ENCODE measurements around the gene BPNT1. TPM values are rescaled to one million over a fixed set of nuclear protein-coding genes. Genes with fewer than 3 reads are reported as not detected.
"Not testable (repeated sequence)": the region's sequence is repeated elsewhere in the genome, so short reads cannot be mapped to it uniquely, and the experiment has no call there.

Gene BPNT1
- total RNA-seq, 3 donors from 2014 or later = 39.6 to 87.1 (median 62.4) TPM

DNA sequence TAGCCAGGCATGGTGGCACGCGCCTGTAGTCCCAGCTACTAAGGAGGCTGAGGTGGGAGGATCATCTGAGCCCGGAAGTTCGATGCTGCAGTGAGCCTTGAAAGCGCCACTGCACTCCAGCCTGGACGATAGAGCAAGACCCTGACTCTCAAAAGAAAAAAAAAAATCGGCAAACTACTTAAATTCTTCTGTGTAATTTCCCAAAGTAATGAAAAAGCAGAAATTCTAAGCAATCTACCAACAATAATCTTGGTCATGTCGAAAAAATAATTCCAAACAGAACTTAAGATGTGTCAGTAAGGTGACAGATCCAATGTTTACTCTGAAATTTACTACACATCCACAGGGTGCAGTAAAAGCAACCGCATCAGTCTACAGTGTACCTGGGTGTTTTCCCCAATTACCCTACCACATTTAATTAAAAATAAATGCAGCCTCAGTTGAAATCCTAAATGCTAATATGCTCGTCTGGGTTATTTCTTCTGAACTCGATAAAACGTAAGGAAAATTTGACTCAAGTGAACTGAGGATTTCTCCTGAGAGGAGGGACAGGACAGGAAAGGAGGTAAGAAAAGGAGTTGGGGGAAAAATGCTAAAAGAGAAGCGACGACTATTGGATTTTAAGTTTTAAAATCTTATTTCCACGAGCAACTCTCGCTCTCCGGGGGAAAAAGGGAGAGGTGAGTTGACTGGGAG, 44.1 kb downstream of the BPNT1 start:
- intact Hi-C loops (cut with DNase I, micrococcal nuclease) = loop anchor here in 1 of 2 donors (2.0 kb wide), 1 partner anchor 49 kb away; the partner anchor contains the start of gene IARS2

GRCh38 chr1:220044678-220045355, 44.8 kb downstream of the BPNT1 start:
- Histone ChIP-seq H3K36me3 (ENCODE audit: low read depth) (no peaks in the 10 kb centered on the region), H3K4me1 (ENCODE audit: low read depth) (peaks cover 18% of the 10 kb centered on the region), H3K9me3 (no peaks in the 10 kb centered on the region), H3K4me3 (no peak overlapping the region)
- intact Hi-C loops (cut with DNase I, micrococcal nuclease) = no loop called here
- DNase-seq (no peak), ATAC-seq (no peak)
- TF ChIP-seq CTCF (IDR thresholded peaks at IDR 0.05) = no peak

More for the DNA sequence above, 44.1 kb downstream of the BPNT1 start:
- H3K4me1 ChIP-seq (ENCODE audit: low read depth) = peaks cover 18% of the 10 kb centered on the region
- no peaks in the 10 kb centered on the region for H3K9me3 ChIP-seq
- no peaks in the 10 kb centered on the region for H3K36me3 ChIP-seq (ENCODE audit: low read depth)
- no peak for TF ChIP-seq CTCF (IDR thresholded peaks at IDR 0.05)
- ATAC-seq = peak; percentile 32
- peak in 2 of 3 donors; percentile 15 to 30 for DNase-seq
- peak overlapping the region; percentile 51 for H3K4me3 ChIP-seq

GRCh38 chr1:220043646-220044045, 45.9 kb downstream of the BPNT1 start:
- no peaks in the 10 kb centered on the region for H3K36me3 ChIP-seq (ENCODE audit: low read depth)
- H3K9me3 ChIP-seq = no peaks in the 10 kb centered on the region
- no peak overlapping the region for H3K4me3 ChIP-seq
- intact Hi-C loops (cut with DNase I, micrococcal nuclease) = no loop called here
- ATAC-seq = no peak
- no peak for DNase-seq
- TF ChIP-seq CTCF (IDR thresholded peaks at IDR 0.05) = no peak
- H3K4me1 ChIP-seq (ENCODE audit: low read depth) = peaks cover 18% of the 10 kb centered on the region

DNA sequence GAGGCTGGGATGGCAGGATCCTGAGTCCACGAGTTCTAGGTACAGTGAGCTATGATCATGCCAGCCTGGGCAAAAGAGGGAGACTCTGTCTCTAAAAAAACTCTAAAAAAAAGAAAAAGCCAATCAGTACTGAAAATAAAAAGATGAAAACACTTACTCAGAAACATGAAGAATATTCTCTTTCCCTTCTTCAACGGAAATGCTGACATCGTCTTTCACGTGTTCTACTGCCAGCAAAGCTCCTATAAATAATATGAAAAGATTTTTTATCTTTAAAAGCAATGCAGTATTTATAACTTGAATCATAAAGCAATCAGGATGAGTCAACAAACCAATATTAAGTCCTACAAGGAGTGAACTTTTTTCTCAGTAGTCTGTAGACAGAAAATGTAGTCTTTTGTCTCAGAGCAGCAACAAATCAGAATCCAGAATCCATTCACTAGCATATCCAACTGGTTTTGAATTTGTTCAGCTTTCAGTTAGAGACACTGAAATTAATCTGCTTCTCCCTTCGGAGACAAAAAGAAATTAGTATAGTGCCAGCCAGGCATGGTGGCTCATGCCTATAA, 49.5 kb downstream of the BPNT1 start:
- ATAC-seq (no peak), DNase-seq (no peak)
- Histone ChIP-seq H3K36me3 (ENCODE audit: low read depth) (no peaks in the 10 kb centered on the region), H3K9me3 (no peaks in the 10 kb centered on the region), H3K4me1 (ENCODE audit: low read depth) (peaks cover 15% of the 10 kb centered on the region), H3K4me3 (no peak overlapping the region)
- intact Hi-C loops (cut with DNase I, micrococcal nuclease) = no loop called here
- TF ChIP-seq CTCF (IDR thresholded peaks at IDR 0.05) = no peak

DNA sequence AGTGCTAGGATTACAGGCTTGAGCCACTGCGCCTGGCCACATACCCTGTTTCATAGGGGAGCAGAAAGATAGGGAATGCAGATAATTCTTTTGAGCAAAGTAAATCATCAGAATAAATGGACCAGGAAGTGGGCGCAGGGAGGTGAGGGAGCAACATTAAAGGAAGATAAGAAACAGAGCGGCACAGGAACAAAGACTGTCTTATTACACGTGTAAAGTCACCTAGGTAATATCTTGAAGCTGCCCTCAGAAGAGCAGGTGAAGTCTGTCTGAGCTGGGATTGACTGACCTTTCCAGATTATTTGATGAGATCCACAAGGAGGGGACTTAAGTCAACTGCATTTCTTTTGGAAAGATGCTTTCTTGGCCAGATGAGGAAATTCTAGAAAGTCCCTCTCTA, 50.9 kb downstream of the BPNT1 start:
- no peak for DNase-seq
- H3K36me3 ChIP-seq (ENCODE audit: low read depth) = no peaks in the 10 kb centered on the region

DNA sequence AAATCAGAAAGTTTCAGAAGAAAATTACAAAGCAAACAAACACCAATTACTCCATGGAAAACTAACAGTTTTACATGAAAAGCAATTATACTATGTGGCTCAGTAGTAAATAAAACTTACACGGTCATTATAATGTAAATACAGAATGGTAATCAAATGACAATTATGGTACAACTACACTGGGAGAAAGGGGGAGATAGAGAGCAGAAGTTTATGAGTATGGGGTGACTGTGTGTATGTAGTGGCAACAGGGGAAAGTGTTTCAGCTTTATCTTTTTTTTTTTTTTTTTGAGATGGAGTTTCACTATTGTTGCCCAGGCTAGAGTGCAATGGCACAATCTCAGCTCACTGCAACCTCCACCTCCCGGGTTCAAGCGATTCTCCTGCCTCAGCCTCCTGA, 51.8 kb downstream of the BPNT1 start:
- DNase-seq; H3K4me1 ChIP-seq (ENCODE audit: low read depth); H3K4me3 ChIP-seq; intact Hi-C loops (cut with DNase I, micrococcal nuclease); H3K9me3 ChIP-seq; H3K36me3 ChIP-seq (ENCODE audit: low read depth): not testable (repeated sequence)
- ATAC-seq = peak; percentile 64

More for the DNA sequence above, 50.9 kb downstream of the BPNT1 start:
- H3K9me3 ChIP-seq = no peaks in the 10 kb centered on the region
- TF ChIP-seq CTCF (IDR thresholded peaks at IDR 0.05) = no peak
- H3K4me3 ChIP-seq = no peak overlapping the region
- H3K4me1 ChIP-seq (ENCODE audit: low read depth) = peaks cover 6% of the 10 kb centered on the region
- peak; percentile 61 for ATAC-seq
- intact Hi-C loops (cut with DNase I, micrococcal nuclease) = no loop called here
